ENCODE data around the gene NKX2-3. TPM values are rescaled to one million over a fixed set of nuclear protein-coding genes. Genes with fewer than 3 reads are reported as not detected.

The NKX2-3 gene
- total RNA-seq = 2.4 TPM in 1 of 2 replicates, not detected in the other

DNA sequence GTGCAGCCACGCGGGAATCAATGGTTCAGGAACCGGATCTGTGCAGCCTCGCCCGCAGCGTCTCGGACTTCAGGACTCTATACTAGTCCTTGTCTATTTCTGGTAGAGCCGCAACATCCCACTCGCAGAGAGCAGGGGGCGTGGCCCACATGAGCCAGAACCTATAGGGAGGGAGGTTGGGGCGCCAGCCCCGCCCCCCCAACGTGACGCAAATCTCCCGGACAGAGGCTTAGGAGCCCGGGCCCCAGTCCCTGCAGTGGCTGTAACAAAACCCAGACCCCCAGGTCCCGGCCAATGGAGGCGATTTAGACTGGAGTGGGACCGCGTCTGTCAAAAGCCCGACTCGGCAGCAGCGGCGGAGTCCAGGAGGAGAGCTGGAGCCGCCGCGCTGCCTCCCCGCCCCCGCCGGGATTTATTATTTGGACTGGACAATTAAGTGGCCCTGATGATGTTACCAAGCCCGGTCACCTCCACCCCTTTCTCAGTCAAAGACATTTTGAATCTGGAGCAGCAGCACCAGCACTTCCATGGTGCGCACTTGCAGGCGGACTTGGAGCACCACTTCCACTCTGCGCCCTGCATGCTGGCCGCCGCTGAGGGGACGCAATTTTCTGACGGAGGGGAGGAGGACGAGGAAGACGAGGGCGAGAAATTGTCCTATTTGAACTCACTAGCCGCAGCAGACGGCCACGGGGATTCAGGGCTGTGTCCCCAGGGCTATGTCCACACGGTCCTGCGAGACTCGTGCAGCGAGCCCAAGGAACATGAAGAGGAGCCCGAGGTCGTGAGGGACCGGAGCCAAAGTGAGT is at the start of gene NKX2-3:
Gene NKX2-3, plus strand, starts transcription at position 256 of the 809 bp plus-strand sequence. Its CDS starts 190 bp downstream, at position 446.

Other genes starting within 250 kb of the NKX2-3 start
- gene CNNM1, start 203.6 kb upstream of the NKX2-3 start, total RNA-seq = 0.14 TPM in 1 of 2 replicates, not detected in the other
- gene GOT1, start 102.3 kb upstream of the NKX2-3 start, total RNA-seq = 26.1 and 27.1 TPM in 2 replicates
- 9.0 and 13.1 TPM in 2 replicates for gene SLC25A28, start 87.5 kb downstream of the NKX2-3 start, total RNA-seq
- gene ENTPD7, start 126.6 kb downstream of the NKX2-3 start, total RNA-seq = 27.9 and 28.6 TPM in 2 replicates
- gene COX15, start 199.2 kb downstream of the NKX2-3 start, total RNA-seq = 46.3 and 56.2 TPM in 2 replicates
- gene CUTC, start 199.3 kb downstream of the NKX2-3 start, total RNA-seq = 27.1 and 27.7 TPM in 2 replicates
- 1.1 and 1.4 TPM in 2 replicates for gene ABCC2, start 249.7 kb downstream of the NKX2-3 start, total RNA-seq